Brain microvascular endothelial cell (primary cell): Measurements from ENCODE around the gene THSD4.

Experiments used
- DNase-seq: peaks from one replicate; pipeline ENCODE4 v3.0.0-alpha.2; 2020
- H3K27ac ChIP-seq: fragments of 250-450 bp; sonication (Bioruptor Pico); 2 replicates; pipeline ENCODE4 v1.5.1; 2020; ENCODE audit warnings: mild to moderate bottlenecking, moderate library complexity
- H3K27me3 ChIP-seq: fragments of 250-450 bp; sonication (Bioruptor Pico); replicated peaks from 2 replicates; pipeline ENCODE4 v1.5.1; 2020; ENCODE audit warnings: mild to moderate bottlenecking
- H3K36me3 ChIP-seq: fragments of 250-450 bp; sonication (Bioruptor Pico); replicated peaks from 2 replicates; pipeline ENCODE4 v1.5.1; 2020; ENCODE audit warnings: mild to moderate bottlenecking
- H3K4me3 ChIP-seq: 2 replicates; pipeline ENCODE4 v1.5.1; 2011; ENCODE audit warnings: low read depth, mild to moderate bottlenecking, control low read depth, low read length, moderate library complexity
- CTCF ChIP-seq: IDR thresholded peaks from 2 replicates; pipeline ENCODE4 v1.5.1; 2011; ENCODE audit warnings: low read depth, mild to moderate bottlenecking, moderate library complexity, low read length, control low read depth, inconsistent platforms; ENCODE audit errors: missing control alignments
- in situ Hi-C: cut with HindIII; loops from 2 replicates; pipeline ENCODE4 v1.10.0; 2017; ENCODE audit warnings: low sequenced_read_pairs, low pct_ligation_motif_present

Gene THSD4

GRCh38 chr15:71334434-71334833 is 219.2 kb downstream of the THSD4 start:
- DNase-seq, result no peak
- in situ Hi-C loops, result no loop called here
- no peak for TF ChIP-seq CTCF
- Histone ChIP-seq H3K27me3 (no peaks in the 10 kb centered on the region), H3K4me3 (no peak overlapping the region), H3K36me3 (no peaks in the 10 kb centered on the region), H3K27ac (peak overlapping the region; percentile 53)

DNA sequence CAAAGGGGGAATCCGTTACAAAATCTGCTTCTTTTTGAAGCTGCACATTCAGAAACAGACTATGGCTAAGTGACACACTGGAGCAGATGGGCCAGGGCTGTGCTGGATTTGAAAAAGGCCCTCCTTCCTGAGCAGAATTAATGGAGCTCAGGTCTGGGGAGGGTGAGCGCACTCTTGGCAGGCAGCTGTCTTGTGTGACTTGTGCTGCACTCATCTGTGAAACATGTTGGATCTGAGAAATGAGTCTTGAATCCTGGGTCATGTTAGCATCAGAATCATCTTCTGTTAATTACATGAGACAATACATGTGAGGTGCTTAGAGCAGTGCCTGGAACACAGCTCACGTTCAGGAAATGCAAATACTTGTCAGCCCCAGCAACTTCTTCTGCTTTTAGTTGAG is 219.6 kb downstream of the THSD4 start:
- Histone ChIP-seq H3K36me3 (no peaks in the 10 kb centered on the region), H3K27ac (peak overlapping the region; percentile 53), H3K4me3 (no peak overlapping the region), H3K27me3 (no peaks in the 10 kb centered on the region)
- in situ Hi-C loops, result no loop called here
- no peak for DNase-seq
- no peak for TF ChIP-seq CTCF

DNA sequence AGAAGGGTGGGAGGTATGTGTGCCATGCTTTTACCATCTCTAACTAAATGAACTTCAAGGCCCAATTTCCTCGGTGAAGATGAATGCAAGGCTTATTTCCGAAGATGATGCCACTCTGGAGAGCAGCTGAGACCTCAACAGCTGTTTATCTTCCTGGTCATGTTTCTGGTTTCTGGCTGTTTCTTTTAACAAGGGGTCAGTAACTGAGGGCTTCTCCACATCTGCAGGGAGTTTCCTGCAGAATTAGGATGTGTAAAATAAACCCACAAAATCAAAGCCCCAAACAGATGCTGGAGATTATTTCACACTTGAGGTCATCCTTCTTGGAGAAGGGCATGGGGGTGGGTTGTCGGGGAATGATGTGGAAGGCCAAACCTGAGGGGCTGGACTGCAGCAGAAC is 220.3 kb downstream of the THSD4 start:
- no peaks in the 10 kb centered on the region for H3K36me3 ChIP-seq
- no peak for TF ChIP-seq CTCF
- H3K27ac ChIP-seq, result no peak overlapping the region
- no peaks in the 10 kb centered on the region for H3K27me3 ChIP-seq
- in situ Hi-C loops, result no loop called here
- no peak overlapping the region for H3K4me3 ChIP-seq
- DNase-seq, result no peak

DNA sequence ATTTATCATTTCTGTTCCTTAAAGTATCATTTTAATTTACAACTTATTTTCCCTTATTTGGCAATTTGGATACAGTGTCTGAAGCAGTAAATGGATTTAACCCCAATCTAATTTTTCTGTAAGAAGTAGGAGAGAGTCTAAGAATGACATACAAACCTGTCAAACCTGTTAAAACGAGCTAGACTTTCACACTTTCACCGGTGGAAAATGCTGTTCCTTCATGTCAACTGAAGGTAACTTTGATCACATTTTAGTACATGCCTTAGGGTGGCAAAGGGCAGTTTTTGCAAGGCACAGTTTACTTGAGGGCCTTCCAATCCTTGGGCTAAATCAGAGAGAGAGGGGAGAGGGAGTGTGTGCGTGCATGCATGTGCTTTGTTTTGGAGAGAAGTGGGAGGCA is 221.4 kb downstream of the THSD4 start:
- H3K27me3 ChIP-seq, result no peaks in the 10 kb centered on the region
- H3K36me3 ChIP-seq, result no peaks in the 10 kb centered on the region
- in situ Hi-C loops, result no loop called here
- no peak overlapping the region for H3K4me3 ChIP-seq
- no peak for TF ChIP-seq CTCF
- no peak for DNase-seq
- no peak overlapping the region for H3K27ac ChIP-seq

DNA sequence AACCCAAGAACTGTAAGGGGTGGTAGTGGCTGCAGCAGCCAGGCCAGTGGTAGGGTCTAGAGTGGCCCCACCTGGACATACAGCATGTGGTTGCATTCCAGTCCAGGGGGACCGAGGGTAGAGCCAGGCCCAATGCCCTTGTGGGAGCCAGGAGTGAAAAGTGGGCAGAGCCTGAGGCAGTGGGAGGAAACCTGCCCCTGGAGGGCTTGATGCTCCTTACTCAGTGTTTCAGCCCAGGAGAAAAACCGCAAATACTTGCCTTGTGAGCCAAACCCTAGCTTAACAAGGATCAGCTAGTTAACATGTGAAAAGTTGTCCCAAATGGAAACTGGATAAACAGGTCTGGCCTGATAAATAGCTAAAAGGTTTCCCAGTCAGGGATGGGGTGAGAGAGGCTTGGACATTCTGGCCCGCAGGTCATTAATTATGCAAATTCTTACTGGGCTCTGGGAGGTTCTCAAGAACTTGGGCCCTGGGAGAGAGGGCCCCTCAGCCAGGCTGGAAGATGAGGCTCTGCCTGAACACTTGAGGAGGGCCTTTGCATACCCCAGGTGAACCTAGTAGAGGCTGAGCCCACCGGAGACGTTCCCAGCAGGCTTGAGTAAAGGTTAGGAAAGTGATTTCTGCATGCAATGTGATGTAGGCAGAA is 222.1 kb downstream of the THSD4 start:
- Histone ChIP-seq H3K4me3 (no peak overlapping the region), H3K27ac (no peak overlapping the region), H3K27me3 (no peaks in the 10 kb centered on the region), H3K36me3 (no peaks in the 10 kb centered on the region)
- DNase-seq, result no peak
- in situ Hi-C loops, result no loop called here
- TF ChIP-seq CTCF, result no peak

DNA sequence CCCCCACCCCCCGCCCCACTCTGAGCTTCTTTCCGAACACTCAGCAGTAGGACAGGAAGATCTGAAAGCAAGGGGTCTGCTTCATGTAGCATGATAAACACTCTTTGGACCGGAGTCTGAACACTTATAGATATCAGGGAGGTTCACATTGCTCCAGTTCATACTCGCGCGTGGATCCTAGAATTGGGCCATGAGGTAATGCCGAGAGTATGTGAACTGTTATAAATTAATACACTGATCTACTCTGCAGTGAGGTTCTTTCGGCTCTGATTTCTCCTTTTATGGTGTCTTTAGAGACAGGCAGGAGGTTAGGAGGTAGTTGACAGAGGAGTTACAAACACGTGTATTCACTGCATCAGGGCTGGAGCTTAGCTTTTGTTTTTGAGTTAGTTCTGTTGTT is 223.0 kb downstream of the THSD4 start:
- H3K4me3 ChIP-seq, result no peak overlapping the region
- no peak for TF ChIP-seq CTCF
- no peaks in the 10 kb centered on the region for H3K27me3 ChIP-seq
- DNase-seq, result no peak
- no peaks in the 10 kb centered on the region for H3K36me3 ChIP-seq
- in situ Hi-C loops, result no loop called here
- H3K27ac ChIP-seq, result no peak overlapping the region
